ENCODE measurements around the gene PXMP2.
A peak's percentile ranks its signal among the peaks of the same experiment; 100 is the strongest.
"Not testable (repeated sequence)": the region's sequence is repeated elsewhere in the genome, so short reads cannot be mapped to it uniquely, and the experiment has no call there.

Gene PXMP2

GRCh38 chr12:132677492-132677891 lies 9.9 kb upstream of the PXMP2 start:
- Histone ChIP-seq H3K79me1 (ENCODE audit: low read length) (peaks cover 29% of the 10 kb centered on the region), H3K18ac (ENCODE audit: low read length) (no peak overlapping the region), H4K5ac (ENCODE audit: low read length) (no peak overlapping the region), H3K27ac (ENCODE audit: low read depth, low read length) (no peak overlapping the region), H3K23ac (ENCODE audit: low read length) (no peak overlapping the region), H4K8ac (ENCODE audit: low read depth, low read length) (no peak overlapping the region), H3K56ac (ENCODE audit: low read length) (no peak overlapping the region), H2AK5ac (ENCODE audit: low read length) (no peak overlapping the region), H3K4me3 (ENCODE audit: low read length) (no peak overlapping the region), H3K36me3 (ENCODE audit: control insufficient read depth, insufficient read depth, low read length) (peaks cover 31% of the 10 kb centered on the region), H3K4ac (ENCODE audit: low read depth, low read length) (no peak overlapping the region), H2BK120ac (ENCODE audit: low read depth, low read length) (no peak overlapping the region), H2BK5ac (ENCODE audit: low read length) (no peak overlapping the region), H3K9ac (ENCODE audit: low read length) (no peak overlapping the region), H3K27me3 (ENCODE audit: insufficient read depth, low read length, poor library complexity) (no peaks in the 10 kb centered on the region), H3K4me1 (ENCODE audit: control insufficient read depth, low read depth, low read length) (no peaks in the 10 kb centered on the region), H3K4me2 (ENCODE audit: low read length) (no peak overlapping the region), H3K79me2 (ENCODE audit: control insufficient read depth, insufficient read depth, low read length) (peaks cover 32% of the 10 kb centered on the region), H2BK15ac (replicated peaks; ENCODE audit: low read depth) (no peak overlapping the region)
- DNase-seq: no peak
- no CpG with 5 or more reads among the region's 9 CpGs for WGBS (ENCODE audit: extremely low coverage, insufficient coverage, low lambda C conversion rate)

- peak overlapping the region; percentile 60 for H3K56ac ChIP-seq (ENCODE audit: low read length)
- DNase-seq: peak; percentile 24
- no CpG with 5 or more reads among the region's 5 CpGs for WGBS (ENCODE audit: extremely low coverage, insufficient coverage, low lambda C conversion rate)
- H3K36me3 ChIP-seq (ENCODE audit: control insufficient read depth, insufficient read depth, low read length): no peaks in the 10 kb centered on the region
- H3K79me1 ChIP-seq (ENCODE audit: low read length): peaks cover 20% of the 10 kb centered on the region
- H2BK5ac ChIP-seq (ENCODE audit: low read length): no peak overlapping the region
- peaks cover 51% of the 10 kb centered on the region for H3K79me2 ChIP-seq (ENCODE audit: control insufficient read depth, insufficient read depth, low read length)
- no peak overlapping the region for H4K5ac ChIP-seq (ENCODE audit: low read length)
- peak overlapping the region; percentile 20 for H3K23ac ChIP-seq (ENCODE audit: low read length)
- H4K8ac ChIP-seq (ENCODE audit: low read depth, low read length): no peak overlapping the region
- peak overlapping the region; percentile 1 for H3K4me2 ChIP-seq (ENCODE audit: low read length)
- H2BK120ac ChIP-seq (ENCODE audit: low read depth, low read length): no peak overlapping the region
- H2AK5ac ChIP-seq (ENCODE audit: low read length): no peak overlapping the region
- H3K27me3 ChIP-seq (ENCODE audit: insufficient read depth, low read length, poor library complexity): no peaks in the 10 kb centered on the region
- no peak overlapping the region for H3K4ac ChIP-seq (ENCODE audit: low read depth, low read length)
- H2BK15ac ChIP-seq (replicated peaks; ENCODE audit: low read depth): no peak overlapping the region
- no peak overlapping the region for H3K4me3 ChIP-seq (ENCODE audit: low read length)
- peak overlapping the region; percentile 5 for H3K9ac ChIP-seq (ENCODE audit: low read length)
- H3K18ac ChIP-seq (ENCODE audit: low read length): no peak overlapping the region
- H3K4me1 ChIP-seq (ENCODE audit: control insufficient read depth, low read depth, low read length): peaks cover 2% of the 10 kb centered on the region
- H3K27ac ChIP-seq (ENCODE audit: low read depth, low read length): no peak overlapping the region
Observed at GRCh38 chr12:132685400-132685799, 2.0 kb upstream of the PXMP2 start.

GRCh38 chr12:132686825-132687210 lies 569 bp upstream of the PXMP2 start:
- H2BK15ac ChIP-seq (replicated peaks; ENCODE audit: low read depth): no peak overlapping the region
- peak overlapping the region; percentile 98 for H3K4ac ChIP-seq (ENCODE audit: low read depth, low read length)
- peak overlapping the region; percentile 57 for H4K8ac ChIP-seq (ENCODE audit: low read depth, low read length)
- H3K4me2 ChIP-seq (ENCODE audit: low read length): no peak overlapping the region
- H2BK120ac ChIP-seq (ENCODE audit: low read depth, low read length): peak overlapping the region; percentile 35
- H3K27me3 ChIP-seq (ENCODE audit: insufficient read depth, low read length, poor library complexity): no peaks in the 10 kb centered on the region
- H4K5ac ChIP-seq (ENCODE audit: low read length): no peak overlapping the region
- H3K56ac ChIP-seq (ENCODE audit: low read length): peak overlapping the region; percentile 92
- no peak overlapping the region for H2AK5ac ChIP-seq (ENCODE audit: low read length)
- no peak overlapping the region for H2BK5ac ChIP-seq (ENCODE audit: low read length)
- H3K36me3 ChIP-seq (ENCODE audit: control insufficient read depth, insufficient read depth, low read length): no peaks in the 10 kb centered on the region
- H3K27ac ChIP-seq (ENCODE audit: low read depth, low read length): peak overlapping the region; percentile 93
- H3K9ac ChIP-seq (ENCODE audit: low read length): peak overlapping the region; percentile 84
- H3K79me1 ChIP-seq (ENCODE audit: low read length): peaks cover 12% of the 10 kb centered on the region
- H3K23ac ChIP-seq (ENCODE audit: low read length): peak overlapping the region; percentile 89
- H3K4me1 ChIP-seq (ENCODE audit: control insufficient read depth, low read depth, low read length): peaks cover 2% of the 10 kb centered on the region
- peak overlapping the region; percentile 99 for H3K18ac ChIP-seq (ENCODE audit: low read length)
- DNase-seq: peak; percentile 32
- no CpG with 5 or more reads among the region's 55 CpGs for WGBS (ENCODE audit: extremely low coverage, insufficient coverage, low lambda C conversion rate)
- H3K79me2 ChIP-seq (ENCODE audit: control insufficient read depth, insufficient read depth, low read length): peaks cover 38% of the 10 kb centered on the region
- peak overlapping the region; percentile 60 for H3K4me3 ChIP-seq (ENCODE audit: low read length)

- H2BK5ac ChIP-seq (ENCODE audit: low read length): no peak overlapping the region
- peaks cover 8% of the 10 kb centered on the region for H3K79me1 ChIP-seq (ENCODE audit: low read length)
- H3K18ac ChIP-seq (ENCODE audit: low read length): no peak overlapping the region
- H3K4me1 ChIP-seq (ENCODE audit: control insufficient read depth, low read depth, low read length): peaks cover 2% of the 10 kb centered on the region
- no peak for DNase-seq
- H3K79me2 ChIP-seq (ENCODE audit: control insufficient read depth, insufficient read depth, low read length): peaks cover 22% of the 10 kb centered on the region
- H3K9ac ChIP-seq (ENCODE audit: low read length): peak overlapping the region; percentile 62
- no peaks in the 10 kb centered on the region for H3K36me3 ChIP-seq (ENCODE audit: control insufficient read depth, insufficient read depth, low read length)
- H3K23ac ChIP-seq (ENCODE audit: low read length): no peak overlapping the region
- no peak overlapping the region for H4K5ac ChIP-seq (ENCODE audit: low read length)
- H3K27me3 ChIP-seq (ENCODE audit: insufficient read depth, low read length, poor library complexity): no peaks in the 10 kb centered on the region
- no peak overlapping the region for H2BK15ac ChIP-seq (replicated peaks; ENCODE audit: low read depth)
- no peak overlapping the region for H4K8ac ChIP-seq (ENCODE audit: low read depth, low read length)
- peak overlapping the region; percentile 71 for H3K4me2 ChIP-seq (ENCODE audit: low read length)
- peak overlapping the region; percentile 29 for H3K56ac ChIP-seq (ENCODE audit: low read length)
- no peak overlapping the region for H2BK120ac ChIP-seq (ENCODE audit: low read depth, low read length)
- WGBS (ENCODE audit: extremely low coverage, insufficient coverage, low lambda C conversion rate): no CpG with 5 or more reads among the region's 18 CpGs
- H3K4me3 ChIP-seq (ENCODE audit: low read length): no peak overlapping the region
- no peak overlapping the region for H2AK5ac ChIP-seq (ENCODE audit: low read length)
- no peak overlapping the region for H3K27ac ChIP-seq (ENCODE audit: low read depth, low read length)
- H3K4ac ChIP-seq (ENCODE audit: low read depth, low read length): no peak overlapping the region
Observed at GRCh38 chr12:132689227-132689626, 1.8 kb downstream of the PXMP2 start.

- Histone ChIP-seq H3K23ac (ENCODE audit: low read length) (no peak overlapping the region), H3K18ac (ENCODE audit: low read length) (no peak overlapping the region), H2BK120ac (ENCODE audit: low read depth, low read length) (no peak overlapping the region), H3K27me3 (ENCODE audit: insufficient read depth, low read length, poor library complexity) (no peaks in the 10 kb centered on the region), H3K4me2 (ENCODE audit: low read length) (no peak overlapping the region), H3K27ac (ENCODE audit: low read depth, low read length) (no peak overlapping the region), H4K8ac (ENCODE audit: low read depth, low read length) (no peak overlapping the region), H2BK5ac (ENCODE audit: low read length) (no peak overlapping the region), H3K79me2 (ENCODE audit: control insufficient read depth, insufficient read depth, low read length) (peaks cover 20% of the 10 kb centered on the region), H3K79me1 (ENCODE audit: low read length) (peaks cover 8% of the 10 kb centered on the region), H3K56ac (ENCODE audit: low read length) (no peak overlapping the region), H3K4ac (ENCODE audit: low read depth, low read length) (no peak overlapping the region), H2AK5ac (ENCODE audit: low read length) (no peak overlapping the region), H3K9ac (ENCODE audit: low read length) (peak overlapping the region; percentile 62), H3K4me1 (ENCODE audit: control insufficient read depth, low read depth, low read length) (peaks cover 2% of the 10 kb centered on the region), H4K5ac (ENCODE audit: low read length) (no peak overlapping the region), H3K36me3 (ENCODE audit: control insufficient read depth, insufficient read depth, low read length) (no peaks in the 10 kb centered on the region), H2BK15ac (replicated peaks; ENCODE audit: low read depth) (no peak overlapping the region), H3K4me3 (ENCODE audit: low read length) (no peak overlapping the region)
- DNase-seq: peak; percentile 29
- WGBS (ENCODE audit: extremely low coverage, insufficient coverage, low lambda C conversion rate): no CpG with 5 or more reads among the region's 9 CpGs
Observed at GRCh38 chr12:132690112-132690511, 2.7 kb downstream of the PXMP2 start.

GRCh38 chr12:132692030-132692429 lies 4.6 kb downstream of the PXMP2 start:
- H3K4ac ChIP-seq (ENCODE audit: low read depth, low read length); H2AK5ac ChIP-seq (ENCODE audit: low read length); H3K18ac ChIP-seq (ENCODE audit: low read length); H4K5ac ChIP-seq (ENCODE audit: low read length); H3K4me1 ChIP-seq (ENCODE audit: control insufficient read depth, low read depth, low read length); H3K4me3 ChIP-seq (ENCODE audit: low read length); H3K27ac ChIP-seq (ENCODE audit: low read depth, low read length); H2BK120ac ChIP-seq (ENCODE audit: low read depth, low read length); H4K8ac ChIP-seq (ENCODE audit: low read depth, low read length); H3K56ac ChIP-seq (ENCODE audit: low read length); H3K4me2 ChIP-seq (ENCODE audit: low read length); H3K36me3 ChIP-seq (ENCODE audit: control insufficient read depth, insufficient read depth, low read length); H2BK5ac ChIP-seq (ENCODE audit: low read length); DNase-seq; H3K9ac ChIP-seq (ENCODE audit: low read length); H3K79me1 ChIP-seq (ENCODE audit: low read length); H3K27me3 ChIP-seq (ENCODE audit: insufficient read depth, low read length, poor library complexity); H3K79me2 ChIP-seq (ENCODE audit: control insufficient read depth, insufficient read depth, low read length); H2BK15ac ChIP-seq (replicated peaks; ENCODE audit: low read depth); H3K23ac ChIP-seq (ENCODE audit: low read length): not testable (repeated sequence)
- no CpG with 5 or more reads among the region's 3 CpGs for WGBS (ENCODE audit: extremely low coverage, insufficient coverage, low lambda C conversion rate)

All from mesendoderm (in vitro differentiated cells).